OCI-LY7 (cell line): ENCODE measurements around the gene FNTB. TPM values are rescaled to one million over a fixed set of nuclear protein-coding genes. Genes with fewer than 3 reads are reported as not detected.

ENCODE experiments used
- BruUV-seq: library from RNA; stranded (reverse); fragments of 400-500 nt; replicated peaks from 2 replicates; lab custom pipeline; 2021; lab: Mats Ljungman, UMichigan
- CTCF ChIA-PET: fragments of 300-600 bp; sonication (Branson Sonifier 250); formaldehyde crosslinking; loops from one replicate; lab custom pipeline; 2022; ENCODE audit warnings: antibody characterized with exemption; ENCODE audit not compliant: unreplicated experiment; lab: Charles Lee
- POLR2A ChIA-PET: fragments of 300-600 bp; sonication (Branson Sonifier 250); formaldehyde crosslinking; loops from one replicate; lab custom pipeline; 2022; ENCODE audit warnings: antibody characterized with exemption; lab: Charles Lee
- DNase-seq: peaks from one replicate; pipeline ENCODE4 v3.0.0-alpha.2; 2015; ENCODE audit warnings: low spot score
- H2AFZ ChIP-seq: fragments of 200-600 bp; sonication (generic), shearing (Covaris generic); 2 replicates; pipeline ENCODE4 v1.6.1; 2014; ENCODE audit warnings: mild to moderate bottlenecking, antibody characterized with exemption, low read length, moderate library complexity
- H3K27ac ChIP-seq: fragments of 200-600 bp; sonication (generic); 2 replicates; pipeline ENCODE4 v1.5.1; 2014; ENCODE audit warnings: mixed run types, low read depth, mild to moderate bottlenecking, moderate library complexity, low read length, inconsistent platforms; ENCODE audit not compliant: poor library complexity, severe bottlenecking
- H3K36me3 ChIP-seq: fragments of 200-600 bp; sonication (generic); 2 replicates; pipeline ENCODE4 v1.6.1; 2014; ENCODE audit warnings: mild to moderate bottlenecking, antibody characterized with exemption, low read length, moderate library complexity, mixed read lengths; ENCODE audit not compliant: insufficient read depth
- H3K4me1 ChIP-seq: fragments of 200-600 bp; sonication (generic); 2 replicates; pipeline ENCODE4 v1.5.1; 2014; ENCODE audit warnings: mild to moderate bottlenecking, low read length; ENCODE audit not compliant: insufficient read depth, poor library complexity, severe bottlenecking
- H3K4me2 ChIP-seq: fragments of 200-600 bp; sonication (generic); 2 replicates; pipeline ENCODE4 v1.6.1; 2014; ENCODE audit warnings: mild to moderate bottlenecking, low read length
- H3K4me3 ChIP-seq: fragments of 200-600 bp; sonication (generic); 2 replicates; pipeline ENCODE4 v1.5.1; 2014; ENCODE audit warnings: mild to moderate bottlenecking, low read depth, low read length; ENCODE audit not compliant: poor library complexity, severe bottlenecking
- H3K79me2 ChIP-seq: fragments of 200-600 bp; sonication (generic); 2 replicates; pipeline ENCODE4 v1.6.1; 2016; ENCODE audit warnings: low read depth, mild to moderate bottlenecking, low read length, moderate library complexity, mixed read lengths; ENCODE audit not compliant: insufficient read depth
- H3K9me2 ChIP-seq: fragments of 200-600 bp; sonication (generic); 2 replicates; pipeline ENCODE4 v1.6.1; 2016; ENCODE audit warnings: mild to moderate bottlenecking, low read length, mixed read lengths; ENCODE audit not compliant: insufficient read depth
- H3K9me3 ChIP-seq: fragments of 200-600 bp; sonication (generic); 2 replicates; pipeline ENCODE4 v1.6.1; 2014; ENCODE audit warnings: mild to moderate bottlenecking, mixed run types, low read length, mixed read lengths
- H4K20me1 ChIP-seq: fragments of 200-600 bp; sonication (generic); 2 replicates; pipeline ENCODE4 v1.6.1; 2014; ENCODE audit warnings: mild to moderate bottlenecking, antibody characterized with exemption, low read length, moderate library complexity, mixed read lengths; ENCODE audit not compliant: insufficient read depth
- CTCF ChIP-seq: fragments of 200-600 bp; sonication (generic); conservative IDR thresholded peaks from 2 replicates; pipeline ENCODE4 v1.5.1; 2014; ENCODE audit warnings: mild to moderate bottlenecking, antibody characterized with exemption, low read length, moderate library complexity, mixed read lengths
- EZH2phosphoT487 ChIP-seq: fragments of 200-600 bp; sonication (generic); IDR thresholded peaks from 2 replicates; pipeline ENCODE4 v1.6.1; 2018; ENCODE audit warnings: low read depth, borderline replicate concordance, mild to moderate bottlenecking, mixed run types, antibody characterized with exemption, low read length, moderate library complexity, mixed read lengths
- intact Hi-C: fragments of 100-400 bp; cut with micrococcal nuclease; formaldehyde crosslinking; loops from one replicate; pipeline ENCODE4 v1.10.0; 2022; ENCODE audit not compliant: unreplicated experiment
- total RNA-seq, 2 experiments: library from RNA; depleted of rRNA in 1 of 2; stranded (reverse); fragments of >200 nt in 1 of 2; shearing (Covaris generic) in 1 of 2; gene quantifications; 2 replicates each; pipeline ENCODE4 v1.2.3, GENCODE V29; 2014 to 2022

The FNTB gene
- total RNA-seq, 2 experiments from 2014 or later: 9.2 to 18.0 TPM

GRCh38 chr14:65096323-65097089, 109.8 kb downstream of the FNTB start:
- H4K20me1 ChIP-seq: peaks cover 6% of the 10 kb centered on the region; the same call in 1 of the 2 replicates
- ChIA-PET POLR2A (interaction anchor here (1.1 to 1.8 kb wide), 3 partner anchors 8 to 22 kb away, joined by 3 to 4 read pairs (median 3); no protein-coding TSS in a partner anchor), CTCF (no interaction called here)
- H3K4me2 ChIP-seq: no peak overlapping the region
- H2AFZ ChIP-seq: no peak overlapping the region
- H3K79me2 ChIP-seq: peaks cover 57% of the 10 kb centered on the region
- H3K27ac ChIP-seq: no peak overlapping the region
- no peak for DNase-seq
- H3K4me3 ChIP-seq: no peak overlapping the region
- no peak for TF ChIP-seq EZH2phosphoT487
- TF ChIP-seq CTCF: no peak
- H3K36me3 ChIP-seq: peaks cover 88% of the 10 kb centered on the region
- no peaks in the 10 kb centered on the region for H3K9me3 ChIP-seq
- peaks cover 27% of the 10 kb centered on the region for H3K4me1 ChIP-seq
- no peaks in the 10 kb centered on the region for H3K9me2 ChIP-seq
- intact Hi-C loops: no loop called here
- no TSS peak for BruUV-seq

GRCh38 chr14:65098586-65098985, 111.9 kb downstream of the FNTB start:
- H3K4me3 ChIP-seq: peak overlapping the region; percentile 45
- peaks cover 67% of the 10 kb centered on the region for H3K36me3 ChIP-seq
- no peaks in the 10 kb centered on the region for H3K9me2 ChIP-seq
- BruUV-seq: no TSS peak
- H3K79me2 ChIP-seq: peaks cover 61% of the 10 kb centered on the region
- no peak overlapping the region for H2AFZ ChIP-seq
- peak; percentile 60 for DNase-seq
- ChIA-PET CTCF (no interaction called here), POLR2A (interaction anchor here (0.7 to 1.3 kb wide), 4 partner anchors 106 to 544 kb away, joined by 3 to 4 read pairs (median 3); no protein-coding TSS in a partner anchor)
- peaks cover 31% of the 10 kb centered on the region for H3K4me1 ChIP-seq
- TF ChIP-seq EZH2phosphoT487 (no peak), CTCF (no peak)
- H3K9me3 ChIP-seq: no peaks in the 10 kb centered on the region
- intact Hi-C loops: no loop called here
- peaks cover 6% of the 10 kb centered on the region; the same call in 1 of the 2 replicates for H4K20me1 ChIP-seq
- H3K4me2 ChIP-seq: peak overlapping the region; percentile 50
- H3K27ac ChIP-seq: peak overlapping the region; percentile 0
